DMS114 treated with DMSO at 0.1 percent for 48 hours (cell line): ENCODE data around the gene TMEM235.

ENCODE experiments used
- DNase-seq: peaks from one replicate; lab custom pipeline; 2025; ENCODE audit not compliant: unreplicated experiment; lab: John Stamatoyannopoulos, UW

The TMEM235 gene

GRCh38 chr17:78269955-78270381 is 38.5 kb downstream of the TMEM235 start:
- no peak for DNase-seq

- no peak for DNase-seq
Observed at GRCh38 chr17:78271419-78272170, 40.2 kb downstream of the TMEM235 start.

GRCh38 chr17:78272181-78272913 is 40.9 kb downstream of the TMEM235 start:
- no peak for DNase-seq

- DNase-seq, result no peak
Observed at GRCh38 chr17:78272914-78273258, 41.5 kb downstream of the TMEM235 start.

- no peak for DNase-seq
Observed at GRCh38 chr17:78273813-78274212, 42.4 kb downstream of the TMEM235 start.

GRCh38 chr17:78275355-78275754 is 43.9 kb downstream of the TMEM235 start:
- DNase-seq, result no peak

GRCh38 chr17:78276098-78276887 is 44.9 kb downstream of the TMEM235 start:
- no peak for DNase-seq

GRCh38 chr17:78278139-78278741 is 46.8 kb downstream of the TMEM235 start:
- no peak for DNase-seq

- DNase-seq, result no peak
Observed at GRCh38 chr17:78279360-78279990, 48.0 kb downstream of the TMEM235 start.

GRCh38 chr17:78281249-78281845 is 49.9 kb downstream of the TMEM235 start:
- DNase-seq, result no peak

GRCh38 chr17:78284146-78284545 is 52.7 kb downstream of the TMEM235 start:
- DNase-seq, result no peak

- no peak for DNase-seq
Observed at GRCh38 chr17:78289004-78289403, 57.6 kb downstream of the TMEM235 start.

- peak; percentile 85 for DNase-seq
Observed at GRCh38 chr17:78289802-78290363, 58.5 kb downstream of the TMEM235 start.
